Skeletal muscle tissue (tissue), 4 donors: ENCODE data around the gene SBF1. TPM values are rescaled to one million over a fixed set of nuclear protein-coding genes. Genes with fewer than 3 reads are reported as not detected.

Experiments
- H3K27ac ChIP-seq: one replicate; pipeline ENCODE4 v1.7.0; 2013; ENCODE audit warnings: mild to moderate bottlenecking, low read depth, low read length, inconsistent platforms
- H3K27me3 ChIP-seq, 3 donors: one replicate each; pipeline ENCODE4 v1.7.0; 2013; ENCODE audit warnings: low read length in 3 of 3; ENCODE audit not compliant: control insufficient read depth in 3 of 3, insufficient read depth in 3 of 3
- H3K36me3 ChIP-seq, 3 donors: one replicate each; pipeline ENCODE4 v1.7.0; 2013; ENCODE audit warnings: low read length in 3 of 3; ENCODE audit not compliant: control insufficient read depth in 3 of 3, insufficient read depth in 3 of 3
- H3K4me1 ChIP-seq, 3 donors: one replicate each; pipeline ENCODE4 v1.7.0; 2013; ENCODE audit warnings: low read length in 3 of 3, mild to moderate bottlenecking in 3 of 3; ENCODE audit not compliant: control insufficient read depth in 3 of 3, insufficient read depth in 3 of 3
- H3K4me3 ChIP-seq, 3 donors: one replicate each; pipeline ENCODE4 v1.7.0; 2013; ENCODE audit warnings: low read length in 3 of 3
- H3K9ac ChIP-seq, 3 donors: one replicate each; pipeline ENCODE4 v1.7.0; 2013; ENCODE audit warnings: low read length in 3 of 3, mild to moderate bottlenecking in 3 of 3, moderate library complexity in 2 of 3, low read depth in 1 of 3
- H3K9me3 ChIP-seq, 3 donors: one replicate each; pipeline ENCODE4 v1.7.0; 2013; ENCODE audit warnings: low read length in 3 of 3; ENCODE audit not compliant: control insufficient read depth in 3 of 3
- total RNA-seq: library from RNA; depleted of rRNA; stranded (reverse); fragments of >200 nt; gene quantifications from one replicate; pipeline ENCODE4 v1.2.3, GENCODE V29; 2014
- donor health status: Osteomylitis.

SBF1 gene
- total RNA-seq, 1 donor from 2014 or later, result 30.8 TPM

GRCh38 chr22:50439871-50440331, 34.9 kb downstream of the SBF1 start:
- Histone ChIP-seq H3K27ac (no peak overlapping the region), H3K9me3 (no peaks in the 10 kb centered on the region), H3K27me3 (no peaks in the 10 kb centered on the region), H3K4me3 (no peak overlapping the region), H3K4me1 (no peaks in the 10 kb centered on the region), H3K36me3 (peaks cover 55 to 72% (median 55%) of the 10 kb centered on the region in 3 donors), H3K9ac (no peak overlapping the region)

GRCh38 chr22:50439314-50439870, 35.4 kb downstream of the SBF1 start:
- peaks cover 56 to 71% (median 57%) of the 10 kb centered on the region in 3 donors for H3K36me3 ChIP-seq

GRCh38 chr22:50438305-50439275, 36.2 kb downstream of the SBF1 start:
- no peaks in the 10 kb centered on the region for H3K9me3 ChIP-seq
- H3K4me3 ChIP-seq, result no peak overlapping the region
- no peaks in the 10 kb centered on the region for H3K4me1 ChIP-seq
- no peaks in the 10 kb centered on the region for H3K27me3 ChIP-seq
- no peak overlapping the region for H3K27ac ChIP-seq
- H3K9ac ChIP-seq, result no peak overlapping the region
- H3K36me3 ChIP-seq, result peaks cover 56 to 71% (median 57%) of the 10 kb centered on the region in 3 donors

More at GRCh38 chr22:50439314-50439870, 35.4 kb downstream of the SBF1 start:
- Histone ChIP-seq H3K9ac (no peak overlapping the region), H3K4me3 (no peak overlapping the region), H3K27ac (no peak overlapping the region), H3K9me3 (no peaks in the 10 kb centered on the region), H3K4me1 (no peaks in the 10 kb centered on the region), H3K27me3 (no peaks in the 10 kb centered on the region)

GRCh38 chr22:50437511-50438304, 37.1 kb downstream of the SBF1 start:
- H3K4me3 ChIP-seq, result no peak overlapping the region
- H3K27ac ChIP-seq, result no peak overlapping the region
- H3K4me1 ChIP-seq, result no peaks in the 10 kb centered on the region
- peaks cover 57 to 74% (median 59%) of the 10 kb centered on the region in 3 donors for H3K36me3 ChIP-seq
- H3K27me3 ChIP-seq, result no peaks in the 10 kb centered on the region
- H3K9ac ChIP-seq, result no peak overlapping the region
- H3K9me3 ChIP-seq, result no peaks in the 10 kb centered on the region

GRCh38 chr22:50436841-50437341, 37.9 kb downstream of the SBF1 start:
- Histone ChIP-seq H3K4me3 (no peak overlapping the region), H3K27me3 (no peaks in the 10 kb centered on the region), H3K36me3 (peaks cover 64 to 80% (median 67%) of the 10 kb centered on the region in 3 donors), H3K4me1 (no peaks in the 10 kb centered on the region), H3K27ac (no peak overlapping the region), H3K9me3 (no peaks in the 10 kb centered on the region), H3K9ac (no peak overlapping the region)

- Histone ChIP-seq H3K4me1 (no peaks in the 10 kb centered on the region), H3K9me3 (no peaks in the 10 kb centered on the region), H3K27me3 (no peaks in the 10 kb centered on the region), H3K4me3 (no peak overlapping the region), H3K27ac (no peak overlapping the region), H3K36me3 (peaks cover 68 to 81% (median 70%) of the 10 kb centered on the region in 3 donors), H3K9ac (no peak overlapping the region)
Observed at GRCh38 chr22:50436015-50436830, 38.6 kb downstream of the SBF1 start.

- no peak overlapping the region for H3K4me3 ChIP-seq
- H3K36me3 ChIP-seq, result peaks cover 67 to 80% (median 68%) of the 10 kb centered on the region in 3 donors
- no peaks in the 10 kb centered on the region for H3K9me3 ChIP-seq
- H3K9ac ChIP-seq, result no peak overlapping the region
- no peaks in the 10 kb centered on the region for H3K27me3 ChIP-seq
- H3K27ac ChIP-seq, result no peak overlapping the region
- H3K4me1 ChIP-seq, result no peaks in the 10 kb centered on the region
Observed at GRCh38 chr22:50435291-50436014, 39.4 kb downstream of the SBF1 start.

- Histone ChIP-seq H3K9ac (no peak overlapping the region), H3K36me3 (peaks cover 67 to 78% (median 67%) of the 10 kb centered on the region in 3 donors), H3K27ac (no peak overlapping the region), H3K4me3 (no peak overlapping the region), H3K9me3 (no peaks in the 10 kb centered on the region), H3K4me1 (no peaks in the 10 kb centered on the region), H3K27me3 (no peaks in the 10 kb centered on the region)
Observed at GRCh38 chr22:50434849-50435248, 40.0 kb downstream of the SBF1 start.
